EL (cell line): ENCODE data around the gene LRP6.
A peak's percentile ranks its signal among the peaks of the same experiment; 100 is the strongest.

ENCODE experiments used
- DNase-seq: peaks from one replicate; pipeline ENCODE4 v3.0.0-alpha.2; 2016

Gene LRP6

DNA sequence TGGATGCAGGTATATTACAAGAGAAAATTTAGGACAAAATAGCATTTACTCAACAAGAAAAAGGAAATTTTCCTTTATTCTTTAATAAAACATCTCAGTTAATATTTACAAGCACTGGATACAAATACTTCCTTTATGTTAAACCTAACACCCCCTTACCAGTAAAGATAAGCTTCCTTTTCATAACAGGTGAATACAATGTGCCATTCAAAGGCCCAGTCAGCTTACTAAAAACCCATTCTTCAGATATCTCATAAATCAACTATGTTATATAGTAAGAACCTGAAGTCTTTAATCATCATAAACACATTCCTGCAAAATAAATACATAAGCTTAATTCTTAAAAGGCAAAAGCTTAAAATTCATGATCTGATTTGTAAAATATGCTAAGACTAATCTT is 52.6 kb downstream of the LRP6 start:
- no peak for DNase-seq

DNA sequence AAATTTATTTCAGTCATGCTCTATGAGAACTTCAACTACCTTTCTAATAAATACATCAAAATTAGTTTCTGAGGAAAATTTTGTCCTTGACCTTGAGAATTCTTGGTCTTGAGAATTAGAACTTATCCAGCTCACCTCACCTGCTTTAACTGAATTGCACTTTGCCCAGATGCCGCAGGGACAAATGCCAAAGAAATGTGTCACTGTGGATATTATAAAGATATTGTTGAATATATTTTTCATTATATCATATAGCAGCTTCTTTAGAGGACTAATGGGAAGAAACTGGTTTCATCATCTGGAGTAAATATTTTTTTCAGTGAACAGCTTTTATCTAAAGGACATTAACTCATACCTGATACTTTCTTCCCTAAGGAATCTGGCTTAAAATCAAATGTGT is 54.1 kb downstream of the LRP6 start:
- no peak for DNase-seq

DNA sequence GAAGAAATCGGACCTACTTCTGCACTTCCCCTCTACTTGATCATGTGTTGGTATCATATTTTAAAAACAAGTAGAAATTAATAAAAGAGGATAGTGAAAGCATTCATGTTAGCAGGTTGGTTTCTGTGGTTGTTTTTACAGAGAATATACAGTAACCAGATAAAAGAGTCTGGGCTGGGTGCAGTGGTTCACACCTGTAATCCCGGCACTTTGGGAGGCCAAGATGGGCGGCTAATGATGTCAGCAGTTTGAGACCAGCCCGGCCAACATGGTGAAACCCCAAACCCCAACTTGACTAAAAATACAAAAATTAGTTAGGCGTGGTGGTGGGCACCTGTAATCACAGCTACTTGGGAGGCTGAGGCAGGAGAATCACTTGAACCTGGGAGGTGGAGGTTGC is 55.9 kb downstream of the LRP6 start:
- no peak for DNase-seq

DNA sequence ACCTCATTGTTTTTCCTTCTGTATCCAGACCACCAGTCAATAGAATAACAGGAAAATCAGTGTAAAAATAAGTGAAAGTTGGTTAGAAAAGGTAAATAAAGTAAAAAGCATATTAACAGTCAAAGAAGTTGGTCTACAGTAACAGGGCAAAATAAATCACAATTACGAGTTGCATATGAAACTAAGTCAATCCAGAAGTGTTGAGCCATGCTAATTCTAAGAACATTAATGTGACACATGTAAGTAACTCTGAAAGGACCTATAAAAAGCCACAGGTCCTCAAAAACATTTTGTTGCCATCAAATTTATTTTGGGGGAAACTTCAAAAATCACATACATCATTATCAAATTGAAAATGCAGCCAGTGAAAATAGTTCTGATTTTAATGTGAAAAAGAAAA is 56.4 kb downstream of the LRP6 start:
- no peak for DNase-seq

DNA sequence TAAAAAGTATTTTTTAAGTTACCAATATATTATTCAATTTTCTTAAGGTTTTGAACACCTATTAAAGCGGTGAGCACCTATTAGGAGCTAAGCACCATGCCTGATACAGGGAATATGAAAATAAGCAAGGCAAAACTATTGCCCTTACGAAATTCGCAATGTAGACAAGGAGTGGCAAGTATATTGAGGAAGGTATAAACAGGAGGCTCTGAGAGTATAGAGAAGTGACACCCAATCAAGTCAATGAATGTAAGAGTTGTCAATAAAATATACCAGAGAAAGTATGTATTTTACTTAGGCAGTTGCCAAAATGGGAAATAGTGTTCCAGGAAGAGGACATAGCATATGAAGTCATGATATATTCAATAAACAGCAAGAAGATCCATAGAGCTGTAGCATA is 57.2 kb downstream of the LRP6 start:
- DNase-seq = no peak

DNA sequence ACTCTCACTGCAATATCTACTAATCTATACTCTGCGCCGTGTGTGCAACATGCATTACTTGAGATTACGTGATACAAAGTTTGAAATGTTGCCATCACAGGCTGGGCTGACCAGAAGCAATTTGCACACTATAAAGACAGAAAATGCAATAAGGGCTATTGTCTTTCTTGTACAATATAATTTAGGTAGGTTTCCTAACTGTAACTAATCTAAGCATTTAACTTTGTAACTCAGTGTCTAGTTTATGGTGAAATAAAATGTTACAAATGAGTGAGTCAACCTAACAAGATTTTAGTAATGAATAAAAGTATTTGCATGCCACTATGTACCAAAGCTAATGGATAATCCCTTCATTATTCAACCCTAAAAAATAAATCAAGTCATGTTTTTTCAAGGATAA is 57.8 kb downstream of the LRP6 start:
- DNase-seq = no peak

DNA sequence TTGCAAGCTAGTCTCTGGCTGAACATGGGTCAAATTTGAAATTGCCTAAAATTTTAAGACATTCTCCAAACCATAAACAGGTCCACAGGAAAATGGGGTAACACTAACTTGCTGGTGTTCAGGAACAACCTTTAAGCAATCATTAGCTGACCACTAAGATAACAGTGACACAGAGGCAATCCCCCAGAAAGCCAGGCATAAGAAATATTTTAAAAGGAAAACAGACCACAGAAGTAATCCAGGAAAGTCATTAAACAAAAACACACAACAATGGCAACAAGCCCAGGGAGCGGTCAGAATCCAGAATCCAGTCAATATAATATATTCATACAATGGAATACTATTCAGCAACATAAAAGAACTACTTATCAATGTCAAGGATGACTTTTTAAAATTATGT is 59.1 kb downstream of the LRP6 start:
- no peak for DNase-seq

DNA sequence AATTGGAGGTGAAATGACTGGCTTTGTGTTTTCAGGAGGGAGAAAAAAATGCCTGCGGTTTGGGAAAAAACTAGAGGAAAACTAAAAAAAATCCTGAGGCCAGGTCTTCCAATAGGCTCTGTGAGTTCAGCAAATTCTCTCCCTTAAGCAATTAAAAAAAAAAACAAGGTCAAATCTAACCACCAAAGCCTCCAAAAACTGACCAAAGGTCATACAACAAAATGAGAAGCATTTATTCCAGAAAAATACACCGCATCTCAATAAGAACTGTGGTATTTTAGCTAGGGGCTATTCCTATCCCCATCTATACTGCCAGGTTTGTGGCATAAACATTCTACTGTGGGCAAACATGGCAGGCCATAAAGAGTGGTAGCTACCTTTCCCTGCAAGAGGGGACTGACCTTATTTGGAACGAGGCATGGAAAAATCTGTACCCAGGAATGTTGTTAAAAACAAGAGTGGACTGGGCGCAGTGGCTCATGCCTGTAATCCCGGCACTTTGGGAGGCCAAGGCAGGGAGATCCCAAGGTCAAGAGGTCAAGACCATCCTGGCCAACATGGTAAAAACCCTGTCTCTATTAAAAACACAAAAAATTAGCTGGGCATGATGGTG is 60.0 kb downstream of the LRP6 start:
- DNase-seq = no peak

DNA sequence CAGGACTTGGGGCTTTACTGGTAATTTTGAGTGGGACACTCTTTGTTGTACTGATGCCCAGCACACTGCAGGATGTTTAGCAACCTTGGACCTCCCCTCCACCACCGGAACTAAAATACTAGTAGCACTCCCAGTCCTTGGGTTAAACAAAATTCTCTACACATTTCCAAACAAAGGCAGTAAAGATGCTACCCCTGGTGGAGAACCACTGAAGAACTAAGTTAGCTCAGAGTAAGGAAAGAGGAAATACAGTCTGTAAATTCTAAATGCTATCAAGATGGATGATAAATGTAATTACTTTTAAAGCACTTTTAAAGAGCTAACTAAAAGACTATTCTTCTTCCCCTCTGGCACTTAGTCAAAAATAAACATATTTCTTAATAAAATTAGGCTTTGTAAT is 64.1 kb downstream of the LRP6 start:
- no peak for DNase-seq

DNA sequence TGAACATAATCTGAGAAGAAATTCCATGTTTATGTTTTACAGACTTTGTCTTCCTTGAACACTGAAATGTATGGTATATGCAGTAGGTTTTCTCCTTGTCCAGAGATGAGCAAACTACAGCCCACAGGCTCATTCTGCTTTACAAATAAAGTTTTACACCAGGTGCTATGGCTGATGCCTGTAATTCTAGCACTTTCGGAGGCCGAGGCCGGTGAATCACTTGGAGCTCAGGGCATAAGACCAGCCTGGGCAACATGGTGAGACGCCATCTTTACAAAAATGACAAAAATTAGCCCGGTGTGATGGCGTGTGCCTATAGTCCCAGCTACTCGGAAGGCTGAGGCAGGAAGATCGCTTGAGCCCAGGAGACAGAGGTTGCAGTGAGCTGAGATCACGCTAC is 64.7 kb downstream of the LRP6 start:
- no peak for DNase-seq

DNA sequence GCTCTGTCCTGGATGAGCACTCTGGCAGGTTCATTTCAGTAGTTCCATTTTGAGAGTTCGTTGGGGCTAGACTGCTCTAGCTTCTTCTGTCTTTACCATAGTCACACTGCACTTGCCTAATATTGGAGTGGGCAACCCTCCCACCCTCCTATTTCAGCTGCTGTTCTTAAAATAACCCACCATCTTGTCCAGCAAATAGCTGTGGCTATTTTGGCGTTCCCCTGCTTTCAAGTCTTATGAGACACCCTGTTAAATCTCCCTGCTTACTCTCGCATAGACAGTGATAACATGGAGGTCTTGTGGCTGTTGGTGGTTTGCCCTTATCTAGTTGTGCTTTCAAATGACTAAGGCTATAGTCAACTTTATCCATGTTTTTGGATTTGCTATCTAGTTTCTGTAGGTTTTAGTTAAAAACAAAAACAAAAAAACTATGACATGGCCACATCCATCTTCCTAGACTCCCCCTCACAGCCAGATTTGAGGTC is 65.5 kb downstream of the LRP6 start:
- DNase-seq = no peak

DNA sequence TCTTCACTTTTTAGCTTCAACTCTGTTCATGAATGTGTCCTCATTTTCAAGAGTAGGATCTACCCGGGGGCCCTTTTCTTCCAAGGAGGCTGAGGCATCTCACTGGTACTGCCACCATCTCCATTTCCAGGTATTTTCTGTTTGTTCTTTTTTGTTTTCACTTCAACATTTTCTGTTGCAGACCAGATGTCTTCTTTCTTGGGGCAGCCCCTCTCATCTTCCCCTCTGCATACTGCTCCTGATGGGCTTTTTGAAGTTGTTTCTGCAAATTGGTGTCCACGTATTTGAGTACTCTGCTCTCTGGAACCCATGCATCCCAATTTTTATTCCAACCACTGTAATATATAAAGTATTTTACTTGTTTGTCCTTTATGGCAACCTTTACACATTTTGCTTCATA is 66.5 kb downstream of the LRP6 start:
- DNase-seq = no peak

DNA sequence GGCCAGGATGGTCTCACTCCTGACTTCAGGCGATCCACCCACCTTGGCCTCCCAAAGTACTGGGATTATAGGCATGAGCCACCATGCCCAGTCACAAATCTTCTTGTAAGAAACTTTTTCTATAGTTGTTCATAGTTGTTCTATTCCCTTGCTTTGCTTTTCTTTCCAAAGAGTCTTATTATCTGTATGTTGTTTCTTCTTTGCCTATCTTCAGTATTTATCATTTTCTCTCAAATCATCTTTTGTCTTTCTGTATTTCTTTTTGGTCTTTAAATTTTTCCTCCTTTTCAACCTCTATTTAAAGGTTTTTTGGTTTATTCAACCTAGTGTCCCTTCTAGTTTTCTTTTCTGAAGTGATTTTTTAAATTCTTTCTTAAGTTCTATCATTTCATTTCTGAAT is 68.7 kb downstream of the LRP6 start:
- no peak for DNase-seq

DNA sequence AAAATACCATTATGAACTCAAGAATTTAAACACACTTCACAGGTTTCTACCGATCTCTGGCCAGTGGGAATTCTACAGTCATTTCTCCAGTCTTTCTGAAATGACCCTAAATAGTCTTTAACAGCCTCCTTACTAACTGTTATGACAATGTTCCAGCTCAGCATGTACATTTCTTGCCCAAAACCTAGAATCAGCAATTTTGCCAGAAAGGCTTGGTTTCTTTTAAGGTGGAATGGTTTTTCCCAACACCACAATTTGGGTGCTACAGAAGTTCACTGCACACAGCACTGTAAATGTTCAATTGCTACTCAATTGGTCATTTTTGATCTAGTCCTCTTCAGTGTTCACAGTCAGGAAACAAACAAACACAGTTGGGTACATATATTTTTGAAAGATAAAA is 69.7 kb downstream of the LRP6 start:
- no peak for DNase-seq

DNA sequence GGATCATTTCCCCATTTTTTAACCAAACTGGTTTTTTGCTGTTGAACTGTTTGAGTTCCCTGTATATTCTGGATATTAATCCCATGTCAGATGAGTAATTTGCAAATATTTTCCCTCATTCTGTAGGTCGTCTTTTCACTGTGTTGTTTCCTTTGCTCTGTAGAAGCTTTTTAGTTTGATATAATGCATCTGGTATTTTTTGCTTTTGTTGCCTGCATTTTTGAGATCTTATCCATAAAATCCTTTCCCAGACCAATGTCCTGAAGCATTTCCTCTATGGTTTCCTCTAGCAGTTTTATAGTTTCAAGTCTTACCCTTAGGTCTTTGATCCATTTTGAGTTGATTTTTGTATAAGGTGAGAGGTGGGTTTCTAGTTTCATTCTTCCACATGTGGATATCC is 71.3 kb downstream of the LRP6 start:
- DNase-seq = peak; percentile 57

DNA sequence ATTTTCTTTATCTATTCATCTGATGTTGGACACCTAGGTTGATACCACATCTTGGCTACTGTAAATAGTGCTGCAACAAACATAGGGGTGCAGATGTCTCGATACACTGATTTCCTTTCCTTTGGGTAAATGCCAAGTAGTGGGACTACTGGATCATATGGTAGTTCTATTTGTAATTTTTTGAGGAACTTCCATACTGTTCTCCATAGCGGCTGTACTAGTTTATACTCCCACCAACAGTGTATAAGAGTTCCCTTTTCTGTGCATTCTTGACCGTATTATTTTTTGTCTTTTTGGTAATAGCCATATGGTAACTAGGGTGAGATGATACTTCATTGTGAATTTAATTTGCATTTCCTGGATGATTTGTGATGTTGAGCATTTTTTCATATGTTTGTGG is 71.8 kb downstream of the LRP6 start:
- no peak for DNase-seq

DNA sequence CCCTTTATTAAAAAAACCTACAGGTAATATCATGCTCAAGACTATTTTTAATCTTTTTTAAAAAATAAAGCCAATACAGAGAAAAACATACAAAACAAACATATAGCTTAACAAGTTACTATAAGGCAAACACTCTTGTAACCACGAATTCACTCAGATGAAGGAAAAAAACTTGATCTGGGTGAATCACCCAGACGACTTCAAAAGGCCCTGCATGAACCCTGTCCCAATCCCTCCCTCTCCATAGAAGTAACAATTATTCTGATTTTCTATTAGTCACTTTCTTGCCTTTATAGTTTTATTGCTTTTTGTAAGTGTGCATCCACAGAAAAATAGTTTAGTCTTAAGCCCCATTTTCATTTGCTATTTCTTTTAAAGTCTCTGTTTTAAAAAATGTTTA is 72.6 kb downstream of the LRP6 start:
- DNase-seq = peak; percentile 51

DNA sequence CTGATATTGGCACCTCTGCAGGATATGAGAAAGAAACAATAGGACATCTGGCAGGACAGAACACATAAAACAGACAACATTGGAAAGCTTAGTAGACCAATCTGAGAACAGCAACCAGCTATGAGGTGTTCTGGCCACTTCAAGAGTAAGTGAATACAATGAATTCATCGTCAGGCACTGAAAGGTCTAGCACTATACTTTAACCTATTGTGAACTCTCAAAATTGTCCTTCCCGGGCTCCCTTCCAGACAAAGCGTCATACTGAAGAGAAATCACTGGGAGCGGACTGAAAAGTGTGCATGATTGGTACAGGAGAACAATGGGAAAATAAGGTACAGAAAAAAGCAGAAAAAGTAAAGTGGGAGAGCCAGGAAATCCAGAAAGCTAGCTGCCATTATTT is 75.8 kb downstream of the LRP6 start:
- DNase-seq = no peak

DNA sequence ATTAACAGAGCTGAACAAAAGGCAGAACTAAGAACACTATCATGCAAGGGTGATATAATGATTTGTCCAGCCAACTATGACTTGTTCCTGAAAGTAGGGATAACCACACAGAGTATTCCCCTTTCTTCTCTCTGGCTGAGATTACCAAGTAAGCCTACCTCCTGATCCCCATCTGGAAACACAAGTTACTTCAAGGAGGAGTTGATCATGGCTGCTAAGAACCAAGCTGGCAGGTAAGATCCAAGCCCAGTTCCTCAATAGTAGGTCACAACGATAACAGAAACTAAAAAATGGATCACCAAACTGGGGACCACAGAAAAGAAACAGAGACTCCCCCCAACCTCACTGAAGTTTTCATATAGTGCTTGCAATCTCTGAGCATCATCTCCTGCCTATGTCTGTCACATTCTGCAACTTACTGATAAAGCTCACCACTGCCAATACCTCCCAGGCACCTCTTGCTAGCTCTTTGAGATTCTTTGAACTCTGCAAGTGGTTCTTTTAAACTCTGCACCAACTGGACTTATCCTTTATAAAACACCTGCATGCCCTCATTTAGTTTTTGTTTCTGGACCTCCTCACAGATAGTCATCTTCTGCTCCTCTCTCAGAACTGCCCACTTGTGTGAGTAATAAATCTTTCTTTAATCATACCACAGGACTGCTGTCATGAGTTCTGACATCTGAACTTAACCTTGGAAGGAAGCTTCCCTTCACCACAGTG is 76.6 kb downstream of the LRP6 start:
- no peak for DNase-seq

DNA sequence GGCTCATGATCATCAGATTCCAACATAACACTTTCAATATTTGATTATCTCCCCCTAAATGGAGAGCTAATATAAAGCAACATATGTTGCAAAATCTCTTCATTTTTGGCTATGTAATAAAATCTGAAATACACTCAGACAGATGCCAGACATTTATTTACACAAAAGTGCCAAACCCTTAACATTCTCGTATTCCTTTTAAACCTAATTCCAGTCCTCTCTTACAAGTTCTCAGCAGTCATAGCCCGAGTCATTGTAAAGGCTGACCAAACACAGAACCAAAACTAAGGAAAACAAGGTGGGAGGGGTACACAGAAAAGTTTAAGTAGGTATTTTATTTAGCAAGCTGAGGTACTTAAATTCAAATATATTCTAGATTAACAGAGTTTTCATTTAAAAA is 81.4 kb downstream of the LRP6 start:
- no peak for DNase-seq

DNA sequence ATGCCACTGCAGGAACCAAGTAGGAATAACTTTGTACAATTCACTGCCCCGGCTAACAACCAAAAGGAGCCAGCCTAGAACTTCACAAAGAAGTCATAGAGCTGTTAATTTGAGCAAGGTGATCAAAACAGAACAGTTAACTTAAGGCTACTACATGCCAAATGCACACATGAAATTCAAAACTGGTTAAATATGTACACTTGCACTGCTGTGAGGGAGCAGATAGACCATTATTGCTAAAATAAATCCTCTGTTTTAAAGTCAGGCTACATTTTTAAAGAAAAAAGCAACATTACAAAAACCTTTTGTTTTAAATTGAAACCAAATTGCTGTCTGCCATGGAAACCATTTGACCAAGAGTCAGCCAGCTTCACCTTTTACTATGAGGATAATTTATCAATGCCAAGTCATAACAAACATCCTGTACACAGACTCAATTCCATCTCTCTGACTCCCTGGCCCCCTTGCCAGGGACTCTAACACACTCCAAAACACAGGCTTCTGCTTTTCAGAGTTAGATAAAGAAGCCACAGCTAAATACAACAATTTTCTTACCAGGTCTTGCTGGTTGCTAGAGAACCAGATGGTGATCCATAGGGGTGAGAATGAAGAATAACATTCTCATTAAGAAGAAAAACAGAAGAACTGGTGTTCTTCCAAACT is 84.0 kb downstream of the LRP6 start:
- peak; percentile 23 for DNase-seq

DNA sequence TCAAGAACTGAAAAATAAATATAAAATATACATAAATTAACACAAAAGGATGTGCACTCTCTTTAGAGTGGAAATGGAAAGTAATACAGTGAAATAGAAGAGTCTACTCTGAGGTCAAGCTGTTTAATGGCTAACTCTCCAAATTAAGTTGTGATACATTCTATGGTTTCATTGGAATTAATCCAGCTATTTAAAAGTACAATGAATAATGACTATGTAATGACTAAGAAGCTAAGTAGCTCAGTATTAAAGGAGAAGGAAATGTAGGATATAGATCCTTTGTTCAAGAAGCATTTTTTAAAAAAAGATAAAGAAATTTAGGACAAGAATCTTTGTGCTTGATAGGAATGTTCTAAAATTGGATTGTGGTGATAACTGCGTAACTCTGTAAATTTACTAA is 85.3 kb downstream of the LRP6 start:
- DNase-seq = peak; percentile 44

DNA sequence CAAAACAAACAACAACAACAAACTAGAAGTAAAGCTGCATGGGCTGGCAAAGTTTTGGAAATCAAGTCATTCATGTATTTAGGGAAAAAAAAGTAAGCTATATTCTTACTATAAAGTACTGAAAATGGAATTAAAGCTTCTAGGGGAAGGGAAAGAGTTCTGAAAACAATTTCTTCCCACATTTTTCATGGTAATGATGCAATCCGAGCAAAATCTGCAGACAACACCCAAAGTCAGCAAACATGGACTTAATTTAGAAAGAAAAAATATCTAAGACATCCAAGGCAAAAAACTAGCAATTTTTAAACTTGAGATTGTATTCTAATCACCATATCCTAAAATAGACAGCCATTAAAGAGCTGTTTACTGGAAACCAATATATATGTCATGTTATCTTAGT is 86.3 kb downstream of the LRP6 start:
- no peak for DNase-seq

DNA sequence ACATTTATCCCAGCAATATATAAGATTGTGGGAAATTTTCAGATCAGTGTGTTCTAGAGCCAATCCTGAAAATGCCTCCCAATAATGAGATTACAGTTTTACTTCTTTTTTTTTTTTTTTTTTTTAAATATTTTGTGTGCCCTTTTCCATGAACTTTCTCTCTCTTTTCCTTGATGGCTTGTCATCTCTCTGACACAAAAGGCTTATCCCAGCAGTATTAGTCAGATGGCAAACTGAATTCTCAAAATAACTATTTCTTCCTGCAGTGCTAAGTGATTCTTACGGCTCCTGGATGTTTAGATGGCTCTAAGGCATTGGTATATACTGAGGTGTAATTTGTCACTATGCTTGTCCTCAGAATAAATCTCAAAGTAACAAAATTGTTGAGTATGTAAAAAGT is 86.7 kb downstream of the LRP6 start:
- no peak for DNase-seq

DNA sequence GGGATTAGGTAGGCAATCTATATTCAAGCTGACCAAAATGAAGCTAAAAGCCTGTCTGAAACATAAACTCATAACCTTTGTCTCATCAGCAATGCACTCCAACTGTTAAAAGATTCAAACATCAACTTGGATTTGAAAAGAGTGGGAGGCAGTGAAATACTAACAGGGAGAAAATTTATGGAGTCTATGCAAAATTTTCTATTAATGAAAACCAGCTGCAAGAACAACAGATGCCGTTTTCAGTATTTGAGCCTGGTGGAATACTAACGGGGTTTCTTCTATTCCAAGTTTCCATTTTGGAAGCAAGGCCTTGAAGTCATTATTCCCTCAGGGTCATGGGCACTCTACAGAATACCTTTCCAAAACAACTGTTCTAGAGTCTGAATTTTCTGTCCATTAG is 88.3 kb downstream of the LRP6 start:
- DNase-seq = no peak
